Naive thymus-derived CD4-positive, alpha-beta T cell (primary cell): Measurements from ENCODE around the gene PTGER2. TPM values are rescaled to one million over a fixed set of nuclear protein-coding genes. Genes with fewer than 3 reads are reported as not detected.
A peak's percentile ranks its signal among the peaks of the same experiment; 100 is the strongest.

Experiments used
- ATAC-seq: fragments of 150-1000 bp; cut with Tn5 transposase; 2 replicates; pipeline ENCODE4 v1.10.0; 2021; ENCODE audit warnings: mild to moderate bottlenecking, moderate library complexity
- CTCF ChIA-PET: fragments of 350-600 bp; sonication (Branson Sonifier 250); formaldehyde crosslinking; loops from one replicate; lab custom pipeline; 2021; ENCODE audit warnings: antibody characterized with exemption; lab: Charles Lee
- POLR2A ChIA-PET: fragments of 350-600 bp; sonication (Branson Sonifier 250); formaldehyde crosslinking; loops from one replicate; lab custom pipeline; 2021; ENCODE audit warnings: antibody characterized with exemption, inconsistent platforms; lab: Charles Lee
- DNase-seq, 9 donors: peaks; one replicate each; pipeline versions ENCODE4 v3.0.0 to v3.0.0-alpha.2; 2020 to 2022; ENCODE audit warnings: mixed read lengths in 1 of 9
- H3K27ac ChIP-seq: one replicate; pipeline ENCODE4 v1.7.0; 2013; ENCODE audit warnings: mild to moderate bottlenecking, low read depth, low read length, moderate library complexity
- H3K27me3 ChIP-seq, 2 donors: one replicate each; pipeline ENCODE4 v1.7.0; 2013; ENCODE audit warnings: low read length in 2 of 2, mild to moderate bottlenecking in 2 of 2, moderate library complexity in 2 of 2; ENCODE audit not compliant: control insufficient read depth in 2 of 2, insufficient read depth in 2 of 2
- H3K36me3 ChIP-seq, 3 experiments: 1 replicate in 2 of 3; 2 replicates in 1 of 3; pipeline ENCODE4 v1.7.0; 2013; ENCODE audit warnings: low read length in 3 of 3, mild to moderate bottlenecking in 3 of 3, moderate library complexity in 1 of 3; ENCODE audit not compliant: insufficient read depth in 3 of 3, control insufficient read depth in 2 of 3
- H3K4me1 ChIP-seq, 2 donors: one replicate each; pipeline ENCODE4 v1.7.0; 2013; ENCODE audit warnings: low read length in 2 of 2, mild to moderate bottlenecking in 2 of 2, moderate library complexity in 1 of 2; ENCODE audit not compliant: control insufficient read depth in 2 of 2, insufficient read depth in 2 of 2
- H3K4me3 ChIP-seq: 2 replicates; pipeline ENCODE4 v1.7.0; 2013; ENCODE audit warnings: mild to moderate bottlenecking, low read length
- H3K9me3 ChIP-seq, 3 experiments: 1 replicate in 2 of 3; 2 replicates in 1 of 3; pipeline ENCODE4 v1.7.0; 2013; ENCODE audit warnings: low read length in 3 of 3; ENCODE audit not compliant: control insufficient read depth in 2 of 3
- H3K27ac Mint-ChIP-seq, 9 donors: one replicate each; pipeline ENCODE4 v1.8.0; 2020 to 2022; ENCODE audit warnings: mixed read lengths in 9 of 9, mild to moderate bottlenecking in 8 of 9, moderate library complexity in 5 of 9, inconsistent platforms in 2 of 9
- H3K27me3 Mint-ChIP-seq, 5 donors: one replicate each; pipeline ENCODE4 v1.8.0; 2021 to 2022; ENCODE audit warnings: mixed read lengths in 5 of 5, mild to moderate bottlenecking in 1 of 5
- H3K36me3 Mint-ChIP-seq, 5 donors: one replicate each; pipeline ENCODE4 v1.8.0; 2020 to 2022; ENCODE audit warnings: mixed read lengths in 5 of 5, mild to moderate bottlenecking in 3 of 5, inconsistent platforms in 1 of 5
- H3K4me1 Mint-ChIP-seq, 7 donors: one replicate each; pipeline ENCODE4 v1.8.0; 2020 to 2022; ENCODE audit warnings: mixed read lengths in 7 of 7, mild to moderate bottlenecking in 3 of 7, inconsistent platforms in 1 of 7
- H3K4me3 Mint-ChIP-seq, 10 donors: one replicate each; pipeline ENCODE4 v1.8.0; 2020 to 2022; ENCODE audit warnings: mild to moderate bottlenecking in 10 of 10, mixed read lengths in 10 of 10, moderate library complexity in 6 of 10, inconsistent platforms in 2 of 10
- H3K9me3 Mint-ChIP-seq, 11 donors: one replicate each; pipeline ENCODE4 v1.8.0; 2020 to 2022; ENCODE audit warnings: mixed read lengths in 11 of 11, mild to moderate bottlenecking in 4 of 11, inconsistent platforms in 1 of 11, moderate library complexity in 1 of 11
- intact Hi-C, 2 donors: fragments of 100-400 bp; cut with micrococcal nuclease; formaldehyde crosslinking; loops; one replicate each; pipeline ENCODE4 v1.15.1; 2023
- polyA plus RNA-seq, 2 donors: library from polyadenylated mRNA; unstranded; fragments of 300-500 nt; fragmentation: Illumina TruSeq; gene quantifications; one replicate each; pipeline ENCODE4 v1.2.3, GENCODE V29; 2021
- total RNA-seq, 6 experiments: library from RNA in 5 of 6; stranded (reverse) in 5 of 6; gene quantifications; 1 replicate in 5 of 6; 2 replicates in 1 of 6; pipeline ENCODE4 v1.2.3 and lab custom pipeline; 2021 to 2026

The PTGER2 gene
- total and polyA plus RNA-seq, 7 experiments from 2014 or later = 1.7 to 162 (median 23.4) TPM

DNA sequence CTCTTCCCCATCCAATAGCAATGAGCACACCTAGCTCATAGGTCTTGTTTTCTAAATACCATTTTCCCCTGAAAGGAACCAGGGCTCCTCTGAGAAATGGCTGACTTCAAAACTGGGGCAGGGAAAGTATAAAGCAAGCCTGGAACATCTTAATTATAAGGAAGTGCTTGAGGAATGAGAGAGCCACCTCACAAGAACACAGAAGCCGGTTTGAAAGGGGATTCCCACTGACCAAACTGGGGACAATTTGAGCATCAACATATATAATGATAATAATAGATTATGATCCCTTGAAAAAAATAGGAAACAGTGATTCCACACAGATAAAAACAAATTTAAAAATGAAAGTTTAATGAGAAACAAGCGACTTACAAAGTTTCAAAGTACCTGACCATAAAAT lies 22.1 kb downstream of the PTGER2 start:
- peaks cover 0 to 51% (median 0%) of the 10 kb centered on the region in 5 donors for H3K36me3 Mint-ChIP-seq
- intact Hi-C loops = no loop called here
- H3K4me3 Mint-ChIP-seq = no peak overlapping the region
- ChIA-PET CTCF (interaction anchor here (1.5 kb wide), 1 partner anchor 17 kb away, joined by 3 read pairs; no protein-coding TSS in a partner anchor), POLR2A (no interaction called here)
- H3K27me3 Mint-ChIP-seq = peaks cover 0 to 2% (median 0%) of the 10 kb centered on the region in 5 donors
- peaks cover 0 to 3% (median 0%) of the 10 kb centered on the region in 11 donors for H3K9me3 Mint-ChIP-seq
- no peak overlapping the region for H3K27ac ChIP-seq
- peaks cover 0 to 60% (median 6%) of the 10 kb centered on the region in 7 donors for H3K4me1 Mint-ChIP-seq
- no peaks in the 10 kb centered on the region for H3K27me3 ChIP-seq
- ATAC-seq (no peak), DNase-seq (no peak)
- H3K4me1 ChIP-seq = peaks cover 0 to 4% of the 10 kb centered on the region in 2 donors
- no peak overlapping the region for H3K4me3 ChIP-seq
- no peaks in the 10 kb centered on the region for H3K9me3 ChIP-seq
- H3K27ac Mint-ChIP-seq = no peak overlapping the region
- H3K36me3 ChIP-seq = no peaks in the 10 kb centered on the region

DNA sequence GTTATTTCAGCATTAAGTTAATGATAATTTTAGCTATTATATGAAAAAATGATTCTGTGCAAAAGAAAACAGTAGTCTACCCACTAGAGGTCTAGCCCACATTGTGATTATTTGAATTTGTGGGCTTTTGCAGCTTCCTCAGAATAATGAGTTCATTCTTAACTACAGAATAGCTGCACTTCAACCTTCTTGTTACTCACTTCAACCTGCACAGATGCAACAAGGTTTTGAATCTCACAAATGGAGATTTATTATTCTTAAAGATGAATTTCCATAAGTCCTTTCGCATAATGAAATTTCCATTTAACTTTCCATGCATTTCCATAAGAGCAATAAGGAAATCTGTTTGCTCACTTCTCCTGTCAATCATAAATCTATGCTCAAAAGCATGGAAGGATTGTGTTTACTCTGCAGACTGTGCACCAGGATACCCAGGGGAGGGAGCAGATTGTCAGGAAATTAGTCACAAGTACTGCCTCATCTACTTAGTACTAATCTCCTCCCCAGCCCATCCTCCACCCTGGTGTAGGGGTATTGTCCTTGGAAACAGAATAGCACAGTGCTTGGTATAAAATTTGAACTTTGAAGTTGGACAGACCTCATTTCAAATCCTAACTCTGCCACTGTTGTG lies 24.1 kb downstream of the PTGER2 start:
- no peaks in the 10 kb centered on the region for H3K9me3 ChIP-seq
- Mint-ChIP-seq H3K9me3 (peaks cover 0 to 3% (median 0%) of the 10 kb centered on the region in 11 donors), H3K4me1 (peaks cover 0 to 53% (median 5%) of the 10 kb centered on the region in 7 donors), H3K4me3 (peak overlapping the region in 1 of 10 donors; percentile 21), H3K36me3 (peaks cover 0 to 44% (median 0%) of the 10 kb centered on the region in 5 donors), H3K27me3 (peaks cover 0 to 2% (median 0%) of the 10 kb centered on the region in 5 donors), H3K27ac (peak overlapping the region in 1 of 9 donors; percentile 13)
- H3K27me3 ChIP-seq = no peaks in the 10 kb centered on the region
- ChIA-PET CTCF (no interaction called here), POLR2A (no interaction called here)
- DNase-seq (no peak), ATAC-seq (no peak)
- no peak overlapping the region for H3K27ac ChIP-seq
- intact Hi-C loops = no loop called here
- no peaks in the 10 kb centered on the region for H3K36me3 ChIP-seq
- peaks cover 0 to 4% of the 10 kb centered on the region in 2 donors for H3K4me1 ChIP-seq
- no peak overlapping the region for H3K4me3 ChIP-seq

DNA sequence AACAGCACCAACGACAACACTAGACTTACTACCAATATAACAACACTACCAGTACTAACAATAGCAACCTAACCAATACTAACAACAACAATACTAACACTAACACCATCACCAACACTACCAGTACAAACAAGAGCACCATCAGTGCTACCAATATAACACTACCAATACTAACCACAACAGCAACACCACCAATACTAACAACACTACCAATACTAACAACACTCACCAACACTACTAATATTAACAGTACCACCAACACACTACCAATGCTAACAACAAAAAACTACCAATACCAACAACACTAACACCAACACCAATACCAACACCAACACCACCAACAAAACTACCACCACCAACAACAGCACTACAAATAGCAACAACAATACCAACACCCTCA lies 25.1 kb downstream of the PTGER2 start:
- no peak overlapping the region for H3K27ac ChIP-seq
- intact Hi-C loops = no loop called here
- H3K4me3 Mint-ChIP-seq = no peak overlapping the region
- ChIA-PET CTCF (no interaction called here), POLR2A (no interaction called here)
- no peaks in the 10 kb centered on the region for H3K36me3 ChIP-seq
- H3K4me1 Mint-ChIP-seq = peaks cover 0 to 49% (median 0%) of the 10 kb centered on the region in 7 donors
- H3K9me3 ChIP-seq = no peaks in the 10 kb centered on the region
- H3K4me1 ChIP-seq = no peaks in the 10 kb centered on the region
- H3K36me3 Mint-ChIP-seq = peaks cover 0 to 43% (median 0%) of the 10 kb centered on the region in 5 donors
- no peak overlapping the region for H3K4me3 ChIP-seq
- no peak overlapping the region for H3K27ac Mint-ChIP-seq
- no peaks in the 10 kb centered on the region for H3K27me3 ChIP-seq
- no peak for ATAC-seq
- peaks cover 0 to 2% (median 0%) of the 10 kb centered on the region in 5 donors for H3K27me3 Mint-ChIP-seq
- DNase-seq = no peak
- peaks cover 0 to 11% (median 0%) of the 10 kb centered on the region in 11 donors for H3K9me3 Mint-ChIP-seq

DNA sequence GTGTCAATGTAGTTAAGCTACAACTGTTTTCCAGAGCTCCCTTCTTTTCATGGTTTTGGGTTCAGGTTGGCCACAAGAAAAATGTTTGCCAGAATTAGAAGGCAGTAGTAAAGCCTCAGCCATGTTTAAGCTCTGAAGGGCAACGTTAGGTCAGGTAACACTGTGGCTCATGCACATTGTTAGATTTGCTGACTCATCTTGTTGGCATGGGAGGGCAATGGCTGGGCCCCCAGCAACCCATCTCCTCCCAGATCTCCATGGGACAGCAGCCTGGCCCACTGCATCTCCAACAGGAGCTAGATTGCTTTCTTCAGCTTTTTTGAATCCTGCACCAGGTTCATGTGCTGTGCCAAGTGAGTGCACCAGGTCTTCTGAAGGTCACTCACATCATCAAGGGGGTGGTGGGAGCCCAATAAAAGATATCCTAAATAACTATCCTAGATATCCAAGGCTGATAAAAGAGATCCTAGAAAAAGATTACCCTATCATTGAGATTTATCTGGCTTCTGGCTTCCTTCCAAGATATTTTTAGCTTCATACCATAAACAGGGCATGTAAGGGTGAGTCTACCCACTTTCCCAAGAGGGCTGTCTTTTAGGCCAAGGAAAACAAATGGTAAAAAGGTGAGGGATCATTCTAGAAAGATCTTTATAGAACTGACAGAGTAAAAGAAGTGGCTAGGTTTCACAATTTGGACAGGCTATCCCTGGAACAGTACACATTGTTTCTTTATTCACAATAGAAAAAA lies 28.9 kb downstream of the PTGER2 start:
- H3K36me3 Mint-ChIP-seq = peaks cover 0 to 48% (median 0%) of the 10 kb centered on the region in 5 donors
- no peak overlapping the region for H3K27ac ChIP-seq
- H3K4me1 ChIP-seq = no peaks in the 10 kb centered on the region
- no peak overlapping the region for H3K4me3 Mint-ChIP-seq
- no peaks in the 10 kb centered on the region for H3K9me3 ChIP-seq
- intact Hi-C loops = no loop called here
- ChIA-PET POLR2A (no interaction called here), CTCF (interaction anchor here (0.5 to 0.6 kb wide), 2 partner anchors 43 to 513 kb away, joined by 3 read pairs; no protein-coding TSS in a partner anchor)
- H3K4me1 Mint-ChIP-seq = peaks cover 0 to 26% (median 0%) of the 10 kb centered on the region in 7 donors
- no peaks in the 10 kb centered on the region for H3K36me3 ChIP-seq
- DNase-seq = no peak
- peaks cover 0 to 9% (median 0%) of the 10 kb centered on the region in 5 donors for H3K27me3 Mint-ChIP-seq
- no peaks in the 10 kb centered on the region for H3K27me3 ChIP-seq
- H3K9me3 Mint-ChIP-seq = peaks cover 0 to 24% (median 1%) of the 10 kb centered on the region in 11 donors
- ATAC-seq = no peak
- no peak overlapping the region for H3K27ac Mint-ChIP-seq
- no peak overlapping the region for H3K4me3 ChIP-seq

DNA sequence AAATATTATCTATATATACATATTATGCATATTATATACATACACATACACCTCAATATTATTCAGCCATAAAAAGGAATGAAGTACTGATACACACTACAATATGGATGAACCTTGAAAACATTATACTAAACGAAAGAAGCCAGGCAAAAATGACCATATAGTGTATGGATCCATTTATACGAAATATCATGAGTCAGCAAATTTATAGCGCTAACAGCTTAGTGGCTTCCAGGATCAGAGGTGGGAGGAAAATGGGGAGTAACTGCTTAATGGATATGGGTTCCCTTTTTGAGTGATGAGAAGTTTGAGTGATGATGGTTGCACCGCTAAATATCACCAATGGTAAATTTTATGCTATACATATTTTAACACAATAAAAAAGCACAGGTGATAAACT lies 32.7 kb downstream of the PTGER2 start:
- ChIA-PET POLR2A (interaction anchor here (0.5 kb wide), 1 partner anchor 444 kb away, joined by 3 read pairs; no protein-coding TSS in a partner anchor), CTCF (interaction anchor here (0.6 kb wide), 1 partner anchor 361 kb away, joined by 3 read pairs; no protein-coding TSS in a partner anchor)
- Histone ChIP-seq H3K27ac (no peak overlapping the region), H3K4me1 (peaks cover 17 to 23% of the 10 kb centered on the region in 2 donors), H3K4me3 (no peak overlapping the region), H3K36me3 (no peaks in the 10 kb centered on the region), H3K27me3 (no peaks in the 10 kb centered on the region), H3K9me3 (no peaks in the 10 kb centered on the region)
- Mint-ChIP-seq H3K4me3 (no peak overlapping the region), H3K27ac (peak overlapping the region in 1 of 9 donors; percentile 8), H3K36me3 (peaks cover 0 to 66% (median 0%) of the 10 kb centered on the region in 5 donors), H3K27me3 (peaks cover 0 to 7% (median 0%) of the 10 kb centered on the region in 5 donors), H3K9me3 (peaks cover 0 to 31% (median 1%) of the 10 kb centered on the region in 11 donors), H3K4me1 (peaks cover 14 to 47% (median 22%) of the 10 kb centered on the region in 7 donors)
- ATAC-seq (no peak), DNase-seq (no peak)
- intact Hi-C loops = no loop called here

DNA sequence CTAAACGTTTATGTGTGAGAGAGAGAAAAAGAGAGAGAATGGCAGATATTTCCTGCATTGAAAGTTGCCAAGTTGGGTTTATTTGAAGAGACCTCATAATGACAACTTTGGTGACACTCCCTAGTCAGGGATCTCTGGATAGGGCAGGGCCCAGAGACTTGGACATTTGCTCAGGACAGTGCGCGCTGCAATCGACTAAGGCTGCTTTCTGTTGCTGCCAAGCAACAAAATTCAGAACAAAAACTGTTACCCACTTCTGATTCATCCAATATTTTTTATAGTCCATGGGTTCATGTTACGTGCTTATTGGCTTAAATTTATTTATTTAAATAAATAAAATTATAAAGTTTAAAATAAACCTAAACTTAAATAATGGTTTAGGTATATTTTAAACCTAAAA lies 34.2 kb downstream of the PTGER2 start:
- Mint-ChIP-seq H3K36me3 (peaks cover 0 to 59% (median 0%) of the 10 kb centered on the region in 5 donors), H3K27me3 (peaks cover 0 to 11% (median 0%) of the 10 kb centered on the region in 5 donors), H3K4me1 (peaks cover 23 to 55% (median 35%) of the 10 kb centered on the region in 7 donors), H3K9me3 (peaks cover 0 to 30% (median 1%) of the 10 kb centered on the region in 11 donors), H3K27ac (peak overlapping the region in 1 of 9 donors; percentile 47), H3K4me3 (no peak overlapping the region)
- no peak overlapping the region for H3K27ac ChIP-seq
- no peaks in the 10 kb centered on the region for H3K9me3 ChIP-seq
- intact Hi-C loops = no loop called here
- H3K4me1 ChIP-seq = peaks cover 31 to 34% of the 10 kb centered on the region in 2 donors
- H3K36me3 ChIP-seq = no peaks in the 10 kb centered on the region
- no peak overlapping the region for H3K4me3 ChIP-seq
- DNase-seq (no peak), ATAC-seq (no peak)
- POLR2A ChIA-PET = no interaction called here
- CTCF ChIA-PET = no interaction called here
- no peaks in the 10 kb centered on the region for H3K27me3 ChIP-seq
